Stimulated activated CD4-positive, alpha-beta T cell treated with anti-CD3 and anti-CD28 coated beads, Interleukin-12 subunit alpha, Interleukin-12 subunit beta, amount 100 ng/mL, for 24 hours (primary cell): Measurements from ENCODE around the gene CD164L2.

Experiments used
- DNase-seq, 2 experiments: peaks; one replicate each; pipeline ENCODE4 v3.0.0-alpha.2; 2020; ENCODE audit warnings: low read depth in 2 of 2

The CD164L2 gene

DNA sequence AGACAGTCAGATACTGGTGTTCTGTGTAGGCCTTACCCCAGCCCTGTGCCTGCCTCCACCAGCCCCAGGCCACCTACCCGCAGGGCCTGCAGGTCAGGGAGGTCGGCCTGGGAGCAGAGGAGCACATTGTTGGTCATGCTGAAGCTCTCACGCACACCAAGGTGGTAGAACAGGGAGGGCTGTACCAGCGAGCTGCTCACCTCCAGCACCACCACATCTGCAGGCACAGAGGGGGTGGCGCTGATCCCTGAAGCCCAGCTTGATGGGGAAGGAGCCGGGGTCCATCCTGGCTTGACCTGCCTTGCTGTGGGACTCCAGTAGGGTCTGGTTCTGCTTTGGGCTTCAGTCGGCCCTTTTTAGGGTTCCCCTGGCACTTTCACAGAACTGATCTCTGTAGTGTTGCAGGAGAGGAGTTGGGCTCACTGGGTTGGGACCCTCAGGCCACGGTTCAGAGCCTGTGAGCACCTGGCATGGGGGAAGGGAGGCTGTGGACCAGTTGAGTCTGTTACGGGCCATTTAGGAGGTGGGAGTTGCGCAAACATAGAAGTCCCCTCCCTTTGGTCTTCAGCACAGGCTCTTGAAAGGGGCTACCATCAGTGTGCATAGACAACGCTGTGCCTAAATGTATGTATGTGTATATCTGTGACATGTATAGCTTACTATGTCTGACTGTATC lies 18.3 kb downstream of the CD164L2 start:
- no peak for DNase-seq

DNA sequence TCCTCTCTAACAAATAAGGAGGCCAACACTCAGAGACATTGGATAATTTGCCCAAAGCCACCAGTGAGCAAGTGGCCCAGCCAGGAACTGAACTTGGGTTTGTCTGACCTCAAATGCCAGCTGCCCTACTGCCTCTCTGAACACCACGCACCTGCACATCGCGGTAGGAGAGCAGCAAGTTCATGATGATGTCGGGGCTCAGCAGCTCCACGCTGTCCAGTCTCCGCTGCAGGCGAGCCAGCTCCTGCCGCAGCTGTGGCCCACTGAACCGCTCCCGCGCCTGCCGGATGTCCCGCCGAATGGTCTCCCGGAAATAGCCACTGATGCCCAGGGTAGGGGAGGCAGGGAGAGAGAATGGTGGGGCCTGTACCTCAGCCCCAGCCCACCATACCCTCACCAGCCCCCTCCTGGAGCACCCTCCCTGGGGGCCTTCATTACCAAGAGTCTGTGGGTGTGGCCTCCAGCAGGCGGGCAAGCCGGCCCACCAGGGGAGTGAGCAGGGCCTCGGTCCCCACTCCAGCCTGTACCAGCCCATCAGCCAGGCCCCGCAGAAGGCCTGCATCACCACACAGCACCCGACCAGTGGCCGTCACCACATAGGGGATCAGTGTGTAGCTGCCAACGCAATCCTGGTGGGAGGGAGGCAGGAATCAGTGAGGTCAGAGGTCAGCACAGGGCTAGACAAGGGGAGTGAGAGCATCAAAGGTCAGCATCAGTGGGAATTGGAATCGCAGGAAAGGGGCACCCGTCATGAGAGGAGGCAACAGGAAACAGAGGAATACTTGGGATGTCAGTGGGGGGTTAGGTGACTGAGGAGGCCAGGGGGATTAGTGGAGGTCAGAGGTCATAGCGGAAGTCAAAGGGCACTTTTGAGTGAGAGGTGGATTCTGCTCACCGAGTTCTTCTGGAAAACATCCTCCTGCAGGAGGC lies 19.1 kb downstream of the CD164L2 start:
- DNase-seq = no peak

DNA sequence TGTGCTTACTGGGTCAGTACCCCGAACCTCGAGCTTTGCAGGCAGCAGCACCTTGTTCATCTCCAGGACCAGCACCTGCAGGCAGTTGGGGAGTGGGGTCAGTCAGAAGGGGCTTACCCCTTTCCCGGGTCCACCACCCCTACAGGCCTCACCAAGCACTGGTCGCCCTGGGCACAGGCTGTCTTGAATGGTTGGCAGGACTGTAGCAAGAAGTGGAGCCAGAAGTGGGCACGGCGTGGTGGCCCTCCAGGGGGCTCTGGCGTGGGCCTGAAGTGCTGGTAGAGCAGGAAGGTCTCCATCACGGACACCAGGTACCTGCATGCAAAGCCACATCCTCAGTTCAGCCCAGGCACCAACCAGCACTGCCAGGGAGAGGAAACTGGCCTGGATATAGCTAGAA lies 21.6 kb downstream of the CD164L2 start:
- no peak for DNase-seq

DNA sequence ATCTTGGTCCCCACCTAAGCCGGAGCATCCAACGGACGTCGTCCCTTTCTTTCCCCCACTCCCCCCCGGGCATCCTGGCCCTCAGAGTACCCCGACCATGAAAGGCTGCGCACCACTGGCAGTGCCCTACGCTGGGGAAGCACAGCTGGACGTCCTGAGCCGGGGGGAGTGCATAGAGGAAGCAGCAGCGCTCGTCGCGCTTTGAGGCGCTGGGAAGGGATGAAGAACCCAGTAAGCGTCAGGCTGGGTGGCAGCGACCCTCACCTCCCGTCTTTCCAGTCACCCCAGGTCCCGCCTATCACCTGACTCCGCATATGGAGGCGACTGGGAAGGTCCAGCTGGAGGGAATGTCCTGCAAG lies 22.1 kb downstream of the CD164L2 start:
- DNase-seq = no peak

GRCh38 chr1:27360159-27361043 lies 22.7 kb downstream of the CD164L2 start:
- no peak for DNase-seq

- no peak for DNase-seq
Observed at GRCh38 chr1:27359822-27360158, 23.3 kb downstream of the CD164L2 start.

GRCh38 chr1:27358928-27359313 lies 24.2 kb downstream of the CD164L2 start:
- DNase-seq = no peak

GRCh38 chr1:27358038-27358927 lies 24.9 kb downstream of the CD164L2 start:
- no peak for DNase-seq

DNA sequence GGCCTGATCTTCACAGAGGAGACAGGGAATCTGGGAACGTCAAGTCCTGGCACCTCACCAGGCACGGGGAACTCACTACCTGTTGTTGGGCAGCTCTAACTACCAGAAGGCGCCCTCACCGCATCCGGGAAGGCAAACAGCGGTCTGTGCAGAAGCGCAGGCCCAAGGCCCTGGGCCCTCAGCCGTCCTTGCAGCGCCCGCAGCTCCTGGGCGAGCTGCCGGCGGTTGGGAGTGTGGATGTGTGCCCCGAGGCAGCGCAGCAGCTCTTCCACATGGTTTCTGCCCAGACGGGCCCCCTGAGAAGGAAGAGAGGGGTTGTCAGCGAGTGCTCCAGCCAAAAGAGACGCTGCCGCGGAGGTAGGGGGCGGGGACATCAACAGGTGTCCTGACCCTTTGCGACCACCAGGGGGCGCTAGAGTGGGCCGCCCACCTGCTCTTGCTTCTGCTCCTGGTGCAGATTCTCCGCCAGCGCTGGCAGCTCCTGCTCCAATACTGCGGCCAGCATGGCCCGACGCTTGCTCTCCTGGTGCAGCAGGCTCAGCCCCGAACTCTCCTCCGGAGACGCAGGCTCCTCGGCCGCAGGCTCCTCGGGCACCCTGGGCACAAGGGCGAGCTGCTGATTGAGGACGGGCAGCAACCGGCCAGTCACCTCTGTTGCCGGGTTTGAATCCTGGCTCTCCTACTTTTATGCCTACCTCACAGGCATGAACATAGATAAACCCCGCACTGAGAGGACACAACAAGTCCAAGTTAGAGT lies 25.7 kb downstream of the CD164L2 start:
- DNase-seq = peak; percentile 70 to 71

- DNase-seq = no peak
Observed at GRCh38 chr1:27356619-27357280, 26.4 kb downstream of the CD164L2 start.

DNA sequence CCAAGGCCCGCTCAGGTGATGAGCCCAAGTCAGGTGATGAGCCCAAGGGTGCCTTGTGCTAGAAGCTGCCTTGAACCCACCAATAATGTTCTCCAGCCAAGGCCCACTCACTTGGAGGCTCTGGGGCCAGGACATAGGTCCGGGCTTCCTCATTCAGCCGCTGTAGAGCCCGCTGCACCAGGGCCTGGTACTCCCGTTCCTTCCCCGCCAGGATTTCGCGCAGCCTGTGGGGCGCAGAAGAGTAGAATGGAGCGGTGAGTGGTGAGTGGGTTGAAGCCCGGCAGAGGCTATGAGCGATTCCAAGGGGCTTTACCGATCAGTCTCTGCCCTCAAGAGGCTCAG lies 26.9 kb downstream of the CD164L2 start:
- no peak for DNase-seq

GRCh38 chr1:27355683-27356082 lies 27.4 kb downstream of the CD164L2 start:
- no peak for DNase-seq

- DNase-seq = no peak
Observed at GRCh38 chr1:27353629-27354028, 29.5 kb downstream of the CD164L2 start.

DNA sequence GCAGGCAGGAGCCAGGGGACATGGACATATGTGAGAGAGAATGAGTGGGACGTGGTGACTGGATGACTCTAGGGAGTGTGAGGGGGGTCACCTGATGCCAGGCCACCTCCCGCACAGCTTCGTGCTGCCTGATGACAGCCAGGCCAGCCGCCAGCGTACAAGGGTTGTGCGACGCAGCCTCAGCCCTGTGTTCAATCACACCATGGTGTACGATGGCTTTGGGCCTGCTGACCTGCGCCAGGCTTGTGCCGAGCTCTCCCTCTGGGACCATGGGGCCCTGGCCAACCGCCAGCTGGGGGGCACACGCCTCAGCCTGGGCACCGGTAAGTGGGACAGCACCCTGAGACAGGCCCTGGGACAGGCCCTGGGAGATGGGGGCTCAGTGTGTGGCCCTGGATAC lies 30.0 kb downstream of the CD164L2 start:
- no peak for DNase-seq

- DNase-seq = no peak
Observed at GRCh38 chr1:27351541-27352107, 31.5 kb downstream of the CD164L2 start.

DNA sequence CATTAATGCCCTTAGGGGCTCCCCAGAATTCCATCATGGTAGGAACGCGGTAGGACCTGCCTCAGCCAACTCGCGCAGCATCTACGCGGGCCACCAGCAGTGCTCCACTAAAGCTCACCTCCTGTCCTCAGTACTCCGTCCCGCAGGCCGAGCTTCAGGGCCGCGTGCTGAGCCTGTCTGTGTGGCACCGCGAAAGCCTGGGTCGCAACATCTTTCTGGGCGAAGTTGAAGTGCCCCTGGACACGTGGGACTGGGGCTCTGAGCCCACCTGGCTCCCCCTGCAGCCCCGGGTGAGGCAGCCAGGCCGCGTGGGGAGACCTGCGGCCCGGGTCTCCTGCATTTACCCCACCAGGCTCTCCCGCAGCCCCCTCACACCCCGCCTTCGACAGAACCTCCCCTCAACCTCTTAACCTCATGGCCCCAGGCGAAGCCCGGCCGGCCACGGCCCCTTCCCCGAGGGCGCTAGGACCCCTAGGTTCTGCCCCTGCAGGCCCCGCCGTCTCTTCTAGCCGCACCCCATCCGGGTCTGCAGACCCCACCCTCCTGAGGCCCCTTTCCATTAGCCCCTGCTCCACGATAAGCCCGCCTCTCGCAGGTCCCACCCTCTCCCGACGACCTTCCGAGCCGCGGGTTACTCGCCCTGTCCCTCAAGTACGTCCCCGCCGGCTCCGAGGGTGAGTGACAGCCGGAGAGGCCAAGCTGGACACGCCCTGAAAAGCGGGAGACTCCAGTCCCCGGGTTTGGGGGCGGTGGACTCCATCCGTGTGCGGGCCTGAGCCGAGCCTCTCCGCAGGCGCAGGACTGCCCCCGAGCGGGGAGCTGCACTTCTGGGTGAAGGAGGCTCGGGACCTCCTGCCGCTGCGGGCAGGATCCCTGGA lies 32.2 kb downstream of the CD164L2 start:
- no peak for DNase-seq

DNA sequence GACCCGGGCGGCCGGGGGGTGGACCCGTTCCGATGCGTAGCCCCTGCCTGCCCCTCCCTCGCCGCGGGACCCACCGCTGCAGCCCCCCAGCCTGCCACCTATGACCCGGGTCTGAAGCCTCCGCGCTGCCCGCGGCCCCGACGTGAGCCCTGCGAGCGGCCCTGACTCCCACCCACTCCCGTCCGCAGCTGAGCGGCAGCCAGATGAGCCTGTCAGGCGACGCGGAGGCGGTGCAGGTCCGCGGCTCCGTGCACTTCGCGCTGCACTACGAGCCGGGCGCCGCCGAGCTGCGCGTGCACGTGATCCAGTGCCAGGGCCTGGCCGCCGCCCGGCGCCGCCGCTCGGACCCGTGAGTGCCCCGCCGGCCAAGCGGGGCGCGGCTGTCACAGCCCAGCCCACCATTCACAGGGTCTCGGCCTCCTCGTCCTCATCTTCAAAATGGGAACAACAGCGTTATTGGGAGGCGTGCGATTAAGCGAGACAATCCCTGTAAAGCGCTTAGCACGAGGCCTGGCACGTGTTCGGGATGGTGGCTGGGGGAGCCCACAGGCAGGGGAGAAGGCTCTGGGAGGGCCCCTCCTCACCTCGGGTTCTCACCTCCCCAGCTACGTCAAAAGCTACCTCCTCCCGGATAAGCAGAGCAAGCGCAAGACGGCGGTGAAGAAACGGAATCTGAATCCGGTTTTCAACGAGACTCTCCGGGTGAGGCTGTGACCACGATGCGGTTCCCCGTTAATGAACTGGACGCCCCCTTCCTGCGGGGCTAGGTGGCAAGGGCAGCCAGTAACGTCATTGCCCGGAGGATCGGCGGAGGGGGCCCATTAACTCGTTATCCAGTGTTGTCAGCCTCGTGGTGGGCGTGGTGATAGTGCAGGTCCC lies 33.1 kb downstream of the CD164L2 start:
- DNase-seq = no peak
